IPS-11a (cell line): ENCODE data around the gene SYF2.
A peak's percentile ranks its signal among the peaks of the same experiment; 100 is the strongest.
"Not testable (repeated sequence)": the region's sequence is repeated elsewhere in the genome, so short reads cannot be mapped to it uniquely, and the experiment has no call there.

Experiments used
- H3K4me3 ChIP-seq: one replicate; pipeline ENCODE4 v1.5.1; 2013; ENCODE audit warnings: low read depth, low read length, control low read depth

SYF2 gene

DNA sequence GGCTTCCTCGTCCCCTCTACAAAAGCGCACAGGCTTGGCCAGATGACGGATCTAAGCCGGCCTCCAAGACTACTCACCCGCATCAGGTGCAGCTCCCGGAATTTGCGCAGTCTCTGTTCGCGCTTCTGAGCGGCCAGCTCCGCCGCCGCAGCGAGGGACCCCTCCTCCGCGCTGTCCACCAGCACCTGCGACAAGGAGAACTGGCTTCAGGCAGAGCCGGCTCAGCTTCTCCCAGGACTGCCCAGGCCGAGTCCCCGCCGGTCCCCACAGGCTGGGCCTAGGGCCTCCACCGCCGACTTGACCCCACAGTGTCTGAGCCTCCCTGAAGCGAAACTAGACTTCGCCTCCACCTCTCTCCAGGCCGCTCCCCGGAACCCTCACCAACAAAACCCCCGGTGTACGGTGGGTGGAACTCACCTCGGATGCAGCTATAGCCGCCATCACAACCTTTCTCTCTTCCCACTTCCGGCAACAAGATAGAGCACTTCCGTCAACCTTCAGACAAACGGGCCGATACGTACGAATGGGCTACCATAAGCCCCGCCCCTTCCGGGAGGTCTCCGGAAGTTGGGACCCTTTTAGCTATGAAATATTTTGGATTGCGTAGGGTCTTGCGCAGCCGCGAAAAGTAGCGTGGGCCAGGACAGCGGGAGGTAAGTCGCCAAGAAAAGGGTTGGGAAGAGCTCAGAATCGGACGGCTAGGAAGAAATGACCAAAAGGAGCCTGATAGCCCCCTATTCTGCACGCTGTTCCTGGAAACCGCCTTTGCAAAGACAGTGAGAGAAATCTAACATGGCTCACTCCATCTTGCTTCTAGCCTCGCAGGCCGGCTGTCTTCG lies at the start of gene SYF2:
Gene SYF2, minus strand, starts transcription at position 476 of the 839 bp plus-strand sequence. Its CDS starts 35 bp downstream, at position 441.
- H3K4me3 ChIP-seq, result peak within 1 kb of the TSS; percentile 82

DNA sequence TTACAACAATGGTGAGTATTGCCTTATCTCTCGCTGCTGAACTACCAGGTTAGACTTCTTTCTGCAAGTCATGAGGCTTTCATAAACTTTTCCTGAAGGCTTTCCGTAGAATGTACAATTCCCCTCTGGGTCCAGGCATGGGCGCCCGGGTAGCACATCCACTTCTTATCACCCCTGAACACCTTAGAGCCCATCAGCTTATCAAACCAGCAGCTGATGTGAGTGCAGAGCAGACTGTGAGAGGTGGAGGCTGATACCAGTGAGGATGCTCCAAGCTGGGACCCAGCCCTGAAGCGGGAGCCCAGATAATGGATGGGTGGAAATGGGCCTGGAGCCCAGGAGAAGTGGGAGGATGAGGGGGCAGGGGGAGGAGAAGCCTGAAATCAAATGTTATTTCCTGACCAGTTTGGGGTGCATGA lies 47.4 kb upstream of the SYF2 start:
- H3K4me3 ChIP-seq, result not testable (repeated sequence)

DNA sequence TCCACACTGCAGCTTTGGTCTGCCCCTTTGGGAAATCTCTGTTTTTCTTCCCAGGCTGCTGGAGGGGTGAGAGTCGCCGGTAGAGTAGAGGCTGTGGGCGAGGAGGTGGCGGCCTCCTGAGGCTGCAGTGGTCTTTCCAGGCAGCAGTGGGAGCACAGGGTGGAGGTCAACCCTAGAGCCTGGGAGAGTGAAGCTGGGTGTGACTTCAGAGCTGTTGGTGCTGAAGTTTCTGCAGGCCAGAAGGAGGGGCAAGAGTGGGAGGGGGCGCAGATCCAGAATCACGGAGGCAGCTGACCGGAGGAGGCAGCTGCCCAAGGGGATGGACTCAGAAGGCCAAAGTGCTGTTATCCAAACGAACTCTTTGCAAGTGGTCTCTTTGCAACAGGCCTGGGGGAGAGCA lies 46.5 kb upstream of the SYF2 start:
- H3K4me3 ChIP-seq, result not testable (repeated sequence)

DNA sequence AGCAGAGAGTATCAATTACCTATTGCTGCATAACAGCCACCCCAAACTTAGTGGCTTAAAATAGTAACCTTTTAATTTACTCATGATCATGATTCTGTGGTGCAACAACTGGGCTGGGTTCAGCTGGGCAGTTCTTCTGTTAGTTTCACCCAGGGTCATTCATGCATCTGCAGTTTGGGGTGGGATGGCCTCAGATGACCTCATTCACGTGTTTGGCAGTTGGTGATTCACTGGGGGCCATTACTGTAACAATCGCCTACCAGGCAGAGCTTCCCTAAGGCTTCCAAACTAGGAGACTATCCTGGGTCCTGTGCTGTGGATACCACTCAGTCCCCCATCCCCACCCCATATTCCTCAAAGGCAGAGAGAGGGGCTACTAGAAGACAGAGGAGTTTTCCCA lies 46.1 kb upstream of the SYF2 start:
- H3K4me3 ChIP-seq, result not testable (repeated sequence)

DNA sequence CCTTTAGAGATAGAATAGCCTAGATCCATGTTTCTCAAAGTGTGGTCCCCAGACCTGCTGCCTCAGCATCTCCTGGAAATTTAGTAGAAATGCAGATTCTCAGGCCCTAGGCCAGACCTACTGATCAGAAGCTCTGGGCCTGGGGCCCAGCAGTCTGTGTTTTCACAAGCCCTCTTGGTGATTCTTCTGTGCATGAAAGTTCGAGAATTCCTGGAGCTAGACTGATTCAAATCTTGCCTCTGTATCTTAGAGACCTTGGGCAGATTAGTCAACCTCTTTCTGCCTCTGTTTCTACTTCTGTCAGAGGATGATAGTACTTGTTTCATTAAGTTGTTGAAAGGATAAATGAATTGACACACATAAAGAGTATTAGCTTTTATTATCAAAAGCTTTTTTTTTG lies 45.0 kb upstream of the SYF2 start:
- not testable (repeated sequence) for H3K4me3 ChIP-seq

DNA sequence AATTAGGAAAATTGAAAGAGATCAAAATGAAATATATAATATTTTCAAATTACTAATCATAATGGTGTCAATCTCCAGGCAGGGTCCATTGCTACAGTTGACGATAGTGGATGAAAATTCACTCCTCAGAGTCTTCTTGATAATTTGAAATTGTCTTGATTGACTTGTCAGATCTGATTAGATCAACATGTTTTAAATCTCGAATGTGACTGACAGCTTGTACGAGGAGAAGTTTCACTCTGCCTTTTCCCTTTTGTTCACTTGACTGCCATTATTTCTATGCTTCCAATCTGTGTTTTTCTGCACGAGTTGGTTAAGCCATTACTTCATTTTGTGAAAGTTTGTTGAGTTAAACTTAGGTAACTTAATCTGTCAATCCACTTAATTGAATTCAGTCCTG lies 43.3 kb upstream of the SYF2 start:
- not testable (repeated sequence) for H3K4me3 ChIP-seq

DNA sequence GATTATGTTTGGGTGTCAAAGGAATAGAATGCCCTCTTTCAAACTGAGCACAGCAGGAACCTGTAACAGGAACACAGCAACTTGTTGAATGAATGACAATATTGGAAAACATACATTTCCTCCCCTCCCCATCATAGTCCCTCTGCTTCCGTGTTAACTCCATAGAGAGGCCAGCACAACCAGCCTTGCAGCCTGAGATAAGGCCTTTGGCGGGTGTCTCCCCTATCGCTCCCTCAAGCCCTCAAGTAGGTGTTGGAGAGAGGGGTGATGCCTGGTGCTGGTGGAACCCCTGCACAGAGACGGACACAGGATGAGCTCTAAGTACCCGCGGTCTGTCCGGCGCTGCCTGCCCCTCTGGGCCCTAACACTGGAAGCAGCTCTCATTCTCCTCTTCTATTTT lies 39.9 kb upstream of the SYF2 start, which contains the start of gene RHD:
Gene RHD, plus strand, starts transcription at position 272 of the 400 bp plus-strand sequence. Its CDS starts 39 bp downstream, at position 311.
- H3K4me3 ChIP-seq, result not testable (repeated sequence)

DNA sequence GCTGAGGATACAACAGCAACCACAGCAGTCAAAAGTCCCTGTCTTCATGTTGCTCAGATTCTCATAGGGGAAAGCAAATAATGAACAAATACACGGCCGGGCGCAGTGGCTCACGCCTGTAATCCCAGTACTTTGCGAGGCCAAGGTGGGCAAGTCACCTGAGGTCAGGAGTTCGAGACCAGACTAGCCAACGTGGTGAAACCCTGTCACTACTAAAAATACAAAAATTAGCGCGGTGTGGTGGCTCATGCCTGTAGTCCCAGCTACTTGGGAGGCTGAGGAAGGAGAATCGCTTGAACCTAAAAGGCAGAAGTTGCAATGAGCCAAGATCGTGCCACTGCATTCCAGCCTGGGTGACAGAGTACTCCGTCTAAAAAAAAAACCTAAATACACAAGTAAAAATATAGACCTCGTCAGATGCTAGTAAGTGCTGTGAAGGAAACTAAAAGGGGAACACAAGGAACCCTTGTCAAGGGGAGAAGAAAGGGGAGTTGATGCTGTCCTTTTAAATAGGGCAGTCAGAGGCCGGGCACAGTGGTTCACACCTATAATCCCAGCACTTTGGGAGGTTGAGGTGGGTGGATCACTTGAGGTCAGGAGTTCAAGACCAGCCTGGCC lies 36.0 kb upstream of the SYF2 start:
- H3K4me3 ChIP-seq, result peak overlapping the region; percentile 14

DNA sequence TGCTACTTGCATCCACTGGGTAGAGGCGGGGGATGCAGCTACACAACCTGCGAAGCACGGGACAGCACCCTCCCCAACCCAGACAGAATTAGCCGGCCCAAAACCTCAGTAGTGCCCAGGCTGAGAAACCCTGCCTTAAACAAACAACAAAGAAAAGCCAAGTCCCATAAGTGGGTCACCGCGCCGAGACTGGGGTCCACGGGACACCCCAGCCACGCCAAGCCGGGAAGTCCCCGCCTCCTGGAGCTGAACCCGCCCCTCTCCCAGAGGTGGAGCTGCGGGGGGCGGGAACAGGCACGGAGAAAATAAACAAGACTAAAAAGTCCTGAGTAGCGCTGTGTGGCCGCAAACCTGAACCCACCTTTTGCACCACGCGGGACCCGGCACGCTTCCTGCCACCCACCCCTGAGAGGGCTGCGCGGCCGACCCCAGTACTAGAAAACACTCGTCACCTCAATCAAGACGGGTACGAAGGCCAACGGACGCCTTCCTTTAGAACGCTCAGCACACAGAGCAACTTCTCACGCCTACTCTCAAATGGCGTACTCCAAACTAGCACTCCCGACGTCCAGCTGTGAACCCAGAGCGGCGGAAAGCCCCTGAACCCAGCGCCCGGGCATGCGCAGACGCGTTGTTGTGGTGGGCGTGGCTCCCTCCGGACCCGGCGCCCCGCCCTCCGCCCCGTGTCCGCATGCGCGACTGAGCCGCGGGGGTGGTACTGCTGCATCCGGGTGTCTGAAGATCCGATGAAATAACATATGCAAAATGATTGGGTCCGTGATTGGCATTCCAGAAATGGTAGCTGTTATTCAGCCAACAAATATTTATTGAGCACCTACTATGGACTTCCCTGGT lies 35.2 kb upstream of the SYF2 start:
- H3K4me3 ChIP-seq, result peak overlapping the region; percentile 39

DNA sequence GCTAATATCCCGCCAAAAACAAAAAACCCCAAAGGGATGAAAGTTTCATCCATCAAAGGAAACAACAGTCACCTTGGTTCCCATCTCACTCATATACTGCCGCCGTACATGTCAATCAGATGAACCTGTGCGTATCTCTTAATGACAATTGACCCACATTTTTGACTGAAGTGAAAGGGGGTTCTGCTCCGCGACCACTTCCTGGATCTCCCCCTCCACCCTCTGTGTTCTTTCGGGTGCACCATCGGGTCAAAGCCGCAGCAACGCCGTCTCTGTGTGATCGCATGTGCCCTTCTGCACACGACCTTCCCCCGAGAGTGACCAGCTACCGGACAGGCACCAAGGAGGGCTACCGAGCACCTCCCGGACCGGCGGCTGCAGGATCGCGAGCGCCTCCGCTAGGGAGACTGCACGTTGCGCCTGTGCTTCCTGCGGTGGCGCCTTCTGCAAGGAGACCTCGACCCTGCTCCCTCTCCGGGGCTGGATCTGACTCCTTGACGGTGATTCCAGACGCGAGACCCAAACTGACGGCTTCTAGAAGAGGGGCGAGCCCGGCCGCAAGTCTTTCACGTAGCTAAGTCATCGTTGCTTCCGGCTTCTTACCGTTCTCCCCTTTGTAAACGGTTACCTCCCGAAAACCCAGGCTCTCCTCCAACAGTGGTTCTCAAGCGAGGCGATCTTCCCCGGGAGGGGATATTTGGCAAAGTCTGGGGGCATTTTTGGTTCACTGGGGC lies 34.4 kb upstream of the SYF2 start:
- H3K4me3 ChIP-seq, result peak overlapping the region; percentile 42

DNA sequence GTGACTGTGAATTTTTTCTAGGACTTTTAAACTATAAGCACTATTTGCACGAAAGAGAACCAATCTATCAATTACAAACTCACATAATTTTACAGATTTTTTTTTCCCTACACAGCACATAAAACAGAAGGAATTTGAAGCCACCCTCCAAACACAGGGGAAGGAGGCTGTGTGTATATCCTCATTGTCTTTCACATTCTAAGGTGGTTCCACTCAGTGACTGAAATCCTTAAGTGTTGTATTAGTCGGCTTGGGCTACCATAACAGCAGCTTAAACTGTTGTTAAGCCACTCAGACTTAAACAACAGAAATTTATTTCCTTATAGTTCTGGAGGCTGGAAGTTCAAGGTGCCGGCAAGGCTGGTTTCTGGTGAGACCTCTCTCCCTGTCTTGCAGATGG lies 28.0 kb upstream of the SYF2 start:
- not testable (repeated sequence) for H3K4me3 ChIP-seq

DNA sequence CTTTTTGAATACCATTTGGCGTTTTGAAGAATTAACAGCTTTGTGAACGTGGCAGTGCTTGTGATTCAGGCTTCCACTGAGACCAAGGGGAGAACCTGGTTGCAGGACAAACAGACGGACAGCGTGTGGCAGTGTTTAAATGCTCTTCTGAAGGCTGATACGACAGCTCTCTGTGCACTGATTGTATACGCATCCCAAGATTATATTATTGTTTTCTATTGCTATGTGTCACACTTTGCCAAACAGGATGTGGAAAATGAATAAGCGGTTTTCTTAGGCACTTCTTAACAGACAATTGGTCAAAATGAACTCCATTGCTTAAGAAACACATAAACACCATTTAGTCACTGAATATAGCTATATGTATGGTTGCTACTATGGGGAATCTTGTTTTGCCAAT lies 27.5 kb upstream of the SYF2 start:
- not testable (repeated sequence) for H3K4me3 ChIP-seq

DNA sequence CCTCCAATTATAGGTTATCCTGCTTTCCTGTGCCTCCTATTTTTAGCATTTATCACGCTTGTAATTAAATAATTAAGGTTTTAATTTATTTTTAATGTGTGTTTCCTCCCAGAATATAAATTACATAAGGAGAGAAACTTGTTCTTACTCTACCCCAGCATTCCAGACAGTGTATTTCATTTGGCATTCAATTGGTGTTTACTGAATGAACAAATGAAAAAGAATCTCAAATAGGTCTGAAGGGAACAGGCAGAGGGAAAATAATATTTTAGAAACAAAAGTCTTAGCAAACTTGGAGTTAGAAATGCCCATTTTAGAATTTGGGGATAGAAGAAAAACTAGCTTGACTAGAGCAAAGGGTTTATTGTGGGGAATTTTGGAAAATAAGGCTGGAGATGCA lies 24.9 kb upstream of the SYF2 start:
- H3K4me3 ChIP-seq, result no peak overlapping the region

DNA sequence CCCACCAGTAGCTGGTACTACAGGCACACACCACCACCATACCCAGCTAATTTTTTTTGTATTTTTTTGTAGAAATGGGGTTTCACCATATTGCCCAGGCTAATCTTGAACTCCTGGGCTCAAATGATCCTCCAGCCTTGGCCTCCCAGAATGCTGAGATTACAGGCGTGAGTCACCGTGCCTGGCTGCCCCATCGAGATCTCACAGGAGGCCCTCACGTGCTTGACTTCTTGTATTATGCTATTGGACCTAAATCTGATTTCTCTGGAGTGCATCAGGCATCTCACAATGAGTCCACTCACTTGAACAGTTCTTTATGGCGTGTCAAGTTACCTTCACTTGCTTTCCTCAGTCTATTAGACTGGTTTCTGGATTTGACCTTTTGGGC lies 24.3 kb upstream of the SYF2 start:
- H3K4me3 ChIP-seq, result no peak overlapping the region

DNA sequence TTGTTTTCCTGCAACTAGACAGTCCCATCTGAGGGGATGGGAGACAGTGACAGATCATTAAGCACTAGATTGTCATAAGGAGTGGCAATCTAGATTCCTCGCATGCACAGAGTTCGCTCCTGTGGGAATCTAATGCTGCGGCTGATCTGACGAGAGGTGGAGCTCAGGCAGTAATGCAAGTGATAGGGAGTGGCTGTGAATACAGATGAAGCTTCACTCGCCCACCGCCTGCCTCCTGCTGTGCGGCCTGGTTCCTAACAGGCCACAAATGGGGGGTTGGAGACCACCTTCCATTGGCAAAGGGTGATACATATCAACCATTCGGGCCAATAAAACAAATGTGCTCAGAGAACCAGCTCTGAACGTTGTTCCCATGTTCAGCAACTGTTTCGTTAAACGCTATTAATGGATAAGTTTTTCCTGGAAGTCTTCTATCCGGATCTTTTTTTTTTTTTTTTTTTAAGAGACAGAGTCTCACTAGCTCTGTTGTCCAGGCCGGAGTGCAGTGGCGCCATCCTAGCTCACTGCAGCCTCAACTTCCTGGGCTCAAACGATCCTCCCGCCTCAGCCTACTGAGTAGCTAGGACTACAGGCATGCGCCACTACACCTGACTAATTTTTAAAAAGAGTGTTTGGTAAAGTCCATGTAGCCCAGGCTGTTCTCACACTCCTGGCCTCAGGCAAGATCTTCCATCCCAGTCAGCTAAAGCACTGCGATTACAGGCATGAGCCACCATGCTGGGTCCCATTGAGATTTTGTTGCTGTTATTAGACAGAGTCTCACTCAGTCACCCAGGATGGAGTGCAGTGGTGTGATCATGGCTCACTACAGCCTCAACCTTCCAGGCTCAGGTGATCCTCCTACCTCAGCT lies 23.6 kb upstream of the SYF2 start:
- no peak overlapping the region for H3K4me3 ChIP-seq

DNA sequence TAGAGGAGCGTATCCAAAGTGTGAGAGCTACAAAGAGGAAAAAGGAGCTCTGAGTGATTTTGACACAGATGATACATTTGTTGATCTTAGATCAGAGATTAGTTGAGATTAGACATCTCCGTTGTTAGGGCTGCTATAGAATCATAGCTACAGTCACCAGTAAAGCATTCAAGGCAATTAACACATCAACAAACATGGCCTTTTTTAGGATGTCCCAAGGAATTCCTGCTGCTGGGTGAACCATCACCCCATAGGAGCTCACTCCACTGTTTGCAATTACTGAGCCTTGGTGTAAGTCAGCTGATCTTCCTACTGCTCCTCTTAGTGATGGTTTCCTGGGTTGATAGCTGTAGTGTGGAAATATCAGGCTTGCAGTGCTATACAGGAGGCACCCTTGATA lies 21.6 kb upstream of the SYF2 start:
- H3K4me3 ChIP-seq, result no peak overlapping the region

DNA sequence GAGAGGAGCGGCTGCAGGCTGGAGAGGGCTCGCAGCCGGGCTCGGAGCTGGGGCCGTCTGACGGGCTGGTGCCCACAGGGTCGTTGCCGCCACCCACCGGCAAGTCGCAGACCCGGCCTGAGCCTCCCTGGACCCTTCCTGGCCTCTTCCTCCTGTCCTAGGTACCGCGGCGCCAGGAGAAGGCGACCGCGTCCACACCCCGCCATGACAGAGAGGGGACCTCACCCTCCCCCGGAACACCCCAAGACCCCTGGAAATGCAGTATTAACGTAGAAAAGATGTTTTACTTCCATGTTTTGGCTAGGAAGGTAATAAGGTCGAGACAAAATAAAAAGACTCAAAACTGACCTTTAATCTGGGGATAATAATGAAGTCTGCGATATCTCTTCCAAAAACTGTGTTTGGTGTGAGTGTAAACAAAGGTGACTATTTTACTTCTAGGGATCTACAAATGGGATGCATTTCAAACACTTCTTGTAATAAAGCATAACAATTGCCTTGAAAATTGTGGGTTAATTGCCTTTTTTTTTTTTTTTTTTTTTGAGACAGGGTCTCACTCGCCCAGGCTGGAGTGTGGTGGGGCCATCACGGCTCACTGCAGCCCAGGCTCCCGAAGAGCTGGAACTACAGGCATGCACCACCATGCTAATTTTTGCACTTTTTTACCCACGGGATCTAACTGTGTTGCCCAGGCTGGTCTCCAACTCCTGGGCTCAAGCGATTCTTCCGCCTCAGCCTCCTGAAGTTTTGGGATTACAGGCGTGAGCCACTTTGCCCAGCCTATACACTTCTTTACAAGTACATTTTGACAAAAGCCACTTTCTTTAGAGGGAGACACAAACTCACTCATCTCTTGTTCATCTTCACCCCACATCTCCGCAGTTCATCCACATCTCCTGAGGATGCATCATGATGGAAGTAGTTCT lies 15.8 kb upstream of the SYF2 start:
- H3K4me3 ChIP-seq, result peak overlapping the region; percentile 54

DNA sequence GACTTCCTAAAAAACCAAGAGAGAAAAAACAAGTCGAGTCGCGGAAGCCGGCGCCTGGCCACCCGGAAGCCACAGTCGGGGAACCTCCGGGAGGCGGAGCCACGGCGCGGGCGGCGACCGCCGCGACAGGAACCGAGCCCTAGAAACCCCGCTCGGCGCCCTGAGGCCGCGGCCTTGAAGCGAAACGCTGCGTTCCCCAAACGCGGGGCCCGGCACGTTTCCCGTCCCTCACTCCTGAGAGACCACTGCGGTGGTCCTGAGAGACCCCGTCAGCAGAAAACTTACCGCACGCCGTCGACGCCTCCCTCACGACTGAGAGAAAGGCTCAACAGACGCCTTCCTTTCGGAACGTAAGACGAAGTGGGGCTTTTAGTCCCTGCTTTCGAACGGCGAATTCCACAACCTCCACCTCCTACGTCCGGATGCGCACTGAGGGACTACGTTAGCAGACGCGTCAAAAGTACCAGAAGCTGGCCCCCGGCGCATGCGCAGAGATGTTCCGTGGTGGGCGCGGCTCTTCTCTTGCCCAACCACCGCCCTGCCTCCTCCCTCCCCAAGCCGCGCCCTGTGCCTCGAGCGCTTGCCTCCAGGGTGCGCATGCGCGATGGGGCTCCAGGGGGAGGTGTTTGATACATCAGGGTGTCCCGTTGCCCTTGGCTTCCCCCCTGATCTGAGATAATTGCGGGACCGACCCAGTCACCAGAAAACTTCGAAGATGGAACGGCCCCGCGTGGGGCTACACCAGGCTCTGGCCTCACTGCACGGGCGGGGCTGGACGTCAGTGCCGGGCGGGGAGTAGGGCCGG lies 14.9 kb upstream of the SYF2 start, which contains the start of gene RSRP1:
Gene RSRP1, minus strand, starts transcription at position 431 of the 805 bp plus-strand sequence. CDS start 491 bp downstream, outside the sequence.
- H3K4me3 ChIP-seq, result peak within 1 kb of the TSS; percentile 94
